CD14-positive monocyte (primary cell): Measurements from ENCODE around the gene LOXHD1. TPM values are rescaled to one million over a fixed set of nuclear protein-coding genes. Genes with fewer than 3 reads are reported as not detected.

Experiments used
- DNase-seq, 3 donors: peaks; one replicate each; pipeline ENCODE4 v3.0.0-alpha.2; 2011 to 2022
- H2AFZ ChIP-seq: 2 replicates; pipeline ENCODE4 v1.6.0; 2012; ENCODE audit warnings: mild to moderate bottlenecking, low read depth, low read length, inconsistent platforms; ENCODE audit not compliant: insufficient read depth, poor library complexity, severe bottlenecking
- H3K27ac ChIP-seq, 2 donors: 1 replicate in 1 of 2; 2 replicates in 1 of 2; pipeline ENCODE4 v1.5.1; 2012 to 2013; ENCODE audit warnings: low read length in 2 of 2, control low read depth in 1 of 2, inconsistent platforms in 1 of 2, low read depth in 1 of 2, mild to moderate bottlenecking in 1 of 2
- H3K27me3 ChIP-seq, 2 donors: one replicate each; pipeline versions ENCODE4 v1.6.0 to v1.6.1; 2011 to 2013; ENCODE audit warnings: low read length in 2 of 2; ENCODE audit not compliant: control insufficient read depth in 2 of 2, insufficient read depth in 2 of 2
- H3K36me3 ChIP-seq, 2 donors: replicated peaks in 1 of 2; 1 replicate in 1 of 2; 2 replicates in 1 of 2; pipeline versions ENCODE4 v1.5.1 to v1.6.1; 2012 to 2013; ENCODE audit warnings: low read length in 2 of 2, control low read depth in 1 of 2, inconsistent platforms in 1 of 2, mild to moderate bottlenecking in 1 of 2; ENCODE audit not compliant: insufficient read depth in 2 of 2, control insufficient read depth in 1 of 2
- H3K4me1 ChIP-seq, 2 donors: 1 replicate in 1 of 2; 2 replicates in 1 of 2; pipeline versions ENCODE4 v1.5.1 to v1.6.1; 2012 to 2013; ENCODE audit warnings: low read length in 2 of 2, control low read depth in 1 of 2, inconsistent platforms in 1 of 2, mild to moderate bottlenecking in 1 of 2, moderate library complexity in 1 of 2; ENCODE audit not compliant: insufficient read depth in 2 of 2, control insufficient read depth in 1 of 2
- H3K4me2 ChIP-seq: replicated peaks from 2 replicates; pipeline ENCODE3; 2012; ENCODE audit warnings: low read length, moderate library complexity, mild to moderate bottlenecking; ENCODE audit not compliant: poor library complexity, severe bottlenecking; ENCODE audit errors: extremely low read depth
- H3K4me3 ChIP-seq, 3 experiments: fragments of 200-600 bp in 1 of 3; sonication (generic) in 1 of 3; replicated peaks in 1 of 3; 1 replicate in 2 of 3; 2 replicates in 1 of 3; pipeline ENCODE4 v1.5.1; 2011 to 2013; ENCODE audit warnings: low read length in 3 of 3, mild to moderate bottlenecking in 3 of 3, control low read depth in 2 of 3, low read depth in 2 of 3, inconsistent platforms in 1 of 3, moderate library complexity in 1 of 3
- H3K79me2 ChIP-seq: 2 replicates; pipeline ENCODE4 v1.6.0; 2012; ENCODE audit warnings: mild to moderate bottlenecking, control low read depth, inconsistent platforms, low read length, moderate library complexity; ENCODE audit not compliant: insufficient read depth
- H3K9ac ChIP-seq: 2 replicates; pipeline ENCODE4 v1.6.0; 2017; ENCODE audit warnings: low read length, mild to moderate bottlenecking; ENCODE audit not compliant: insufficient read depth, poor library complexity, severe bottlenecking
- H3K9me3 ChIP-seq, 2 donors: replicated peaks in 1 of 2; 1 replicate in 1 of 2; 2 replicates in 1 of 2; pipeline versions ENCODE4 v1.5.1 to v1.6.1; 2012 to 2013; ENCODE audit warnings: low read length in 2 of 2, control low read depth in 1 of 2; ENCODE audit not compliant: control insufficient read depth in 1 of 2, insufficient read depth in 1 of 2
- H4K20me1 ChIP-seq: 2 replicates; pipeline ENCODE4 v1.6.0; 2012; ENCODE audit warnings: mild to moderate bottlenecking, low read length, control low read depth, moderate library complexity; ENCODE audit not compliant: insufficient read depth
- H3K27ac Mint-ChIP-seq, 7 donors: one replicate each; pipeline ENCODE4 v1.8.0; 2020; ENCODE audit warnings: mild to moderate bottlenecking in 7 of 7, mixed read lengths in 7 of 7, moderate library complexity in 6 of 7, inconsistent platforms in 2 of 7
- H3K27me3 Mint-ChIP-seq, 3 donors: one replicate each; pipeline ENCODE4 v1.8.0; 2021 to 2022; ENCODE audit warnings: low read depth in 3 of 3, mild to moderate bottlenecking in 3 of 3, mixed read lengths in 3 of 3, moderate library complexity in 3 of 3, inconsistent platforms in 1 of 3
- H3K36me3 Mint-ChIP-seq, 2 donors: one replicate each; pipeline ENCODE4 v1.8.0; 2020; ENCODE audit warnings: mixed read lengths in 2 of 2, inconsistent platforms in 1 of 2, mild to moderate bottlenecking in 1 of 2
- H3K4me1 Mint-ChIP-seq: one replicate; pipeline ENCODE4 v1.8.0; 2020; ENCODE audit warnings: mild to moderate bottlenecking, mixed read lengths
- H3K4me3 Mint-ChIP-seq, 2 donors: one replicate each; pipeline ENCODE4 v1.8.0; 2020; ENCODE audit warnings: mild to moderate bottlenecking in 2 of 2, mixed read lengths in 2 of 2, moderate library complexity in 1 of 2
- H3K9me3 Mint-ChIP-seq, 7 donors: one replicate each; pipeline ENCODE4 v1.8.0; 2020 to 2022; ENCODE audit warnings: mixed read lengths in 7 of 7, mild to moderate bottlenecking in 6 of 7, moderate library complexity in 6 of 7, inconsistent platforms in 2 of 7
- CTCF ChIP-seq: fragments of 200-600 bp; IDR thresholded peaks from one replicate; pipeline ENCODE4 v1.8.0; 2022; ENCODE audit warnings: antibody characterized with exemption, mild to moderate bottlenecking
- WGBS: methylation state at CpG from one replicate; pipeline ENCODE4 v1.1.5; 2013; ENCODE audit warnings: missing lambda C conversion rate; ENCODE audit not compliant: insufficient coverage; 5-methylcytosine and 5-hydroxymethylcytosine counted together
- intact Hi-C, 2 donors: fragments of 100-400 bp; cut with micrococcal nuclease; formaldehyde crosslinking; loops; one replicate each; pipeline versions ENCODE4 v1.15.0 to v1.15.1; 2023
- polyA plus RNA-seq, 3 donors: library from polyadenylated mRNA; depleted of rRNA in 1 of 3; unstranded in 2 of 3; stranded (reverse) in 1 of 3; fragments of 300-500 nt in 2 of 3; fragments of >200 nt in 1 of 3; fragmentation: Illumina TruSeq in 2 of 3; gene quantifications; 1 replicate in 2 of 3; 2 replicates in 1 of 3; pipeline ENCODE4 v1.2.3, GENCODE V29; 2012 to 2021

Gene LOXHD1
- polyA plus RNA-seq, 3 donors = 0.33 to 10.9 (median 0.61) TPM

- Histone ChIP-seq H3K4me1 (no peaks in the 10 kb centered on the region), H3K79me2 (no peaks in the 10 kb centered on the region), H3K9me3 (no peaks in the 10 kb centered on the region), H3K4me3 (no peak overlapping the region), H3K4me2 (no peak overlapping the region), H4K20me1 (no peaks in the 10 kb centered on the region), H3K27me3 (peaks cover 0 to 2% of the 10 kb centered on the region in 2 donors), H2AFZ (no peak overlapping the region), H3K27ac (no peak overlapping the region), H3K9ac (peak overlapping the region; percentile 21), H3K36me3 (no peaks in the 10 kb centered on the region)
- 95% methylated on average over 5 of the region's 9 CpGs for WGBS
- H3K4me3 Mint-ChIP-seq = no peak overlapping the region
- peaks cover 8 to 18% (median 9%) of the 10 kb centered on the region in 3 donors for H3K27me3 Mint-ChIP-seq
- H3K27ac Mint-ChIP-seq = no peak overlapping the region
- no peak for TF ChIP-seq CTCF
- H3K4me1 Mint-ChIP-seq = no peaks in the 10 kb centered on the region
- intact Hi-C loops = no loop called here
- DNase-seq = no peak
- no peaks in the 10 kb centered on the region for H3K36me3 Mint-ChIP-seq
- H3K9me3 Mint-ChIP-seq = peaks cover 0 to 2% (median 0%) of the 10 kb centered on the region in 7 donors
These were observed 222.0 kb downstream of the LOXHD1 start for GRCh38 chr18:46435031-46435430.

GRCh38 chr18:46434629-46435028 is 222.4 kb downstream of the LOXHD1 start:
- no peaks in the 10 kb centered on the region for H3K9me3 ChIP-seq
- H3K9ac ChIP-seq = peak overlapping the region; percentile 21
- no peak overlapping the region for H3K27ac ChIP-seq
- no peak overlapping the region for H3K27ac Mint-ChIP-seq
- intact Hi-C loops = no loop called here
- H3K4me3 Mint-ChIP-seq = no peak overlapping the region
- no peaks in the 10 kb centered on the region for H3K4me1 Mint-ChIP-seq
- no peaks in the 10 kb centered on the region for H3K36me3 ChIP-seq
- H3K9me3 Mint-ChIP-seq = peaks cover 0 to 2% (median 0%) of the 10 kb centered on the region in 7 donors
- no peak overlapping the region for H3K4me3 ChIP-seq
- DNase-seq = no peak
- H3K27me3 ChIP-seq = peaks cover 0 to 2% of the 10 kb centered on the region in 2 donors
- no peak overlapping the region for H2AFZ ChIP-seq
- H3K36me3 Mint-ChIP-seq = no peaks in the 10 kb centered on the region
- 83% methylated on average over 1 of the region's 3 CpGs for WGBS
- no peaks in the 10 kb centered on the region for H4K20me1 ChIP-seq
- H3K79me2 ChIP-seq = no peaks in the 10 kb centered on the region
- H3K4me1 ChIP-seq = no peaks in the 10 kb centered on the region
- H3K27me3 Mint-ChIP-seq = peaks cover 6 to 21% (median 8%) of the 10 kb centered on the region in 3 donors
- no peak for TF ChIP-seq CTCF
- H3K4me2 ChIP-seq = no peak overlapping the region
